Astrocyte (in vitro differentiated cells and primary cell): ENCODE measurements around the gene LYSMD2. TPM values are rescaled to one million over a fixed set of nuclear protein-coding genes. Genes with fewer than 3 reads are reported as not detected.

Experiments
- DNase-seq: peaks from one replicate; pipeline ENCODE4 v3.0.0-alpha.2; 2010; ENCODE audit warnings: low read depth
- FAIRE-seq: peaks from 2 replicates; lab custom pipeline; 2011; peaks lifted over from hg19 to GRCh38; lab: Jason Lieb, UNC
- H2AFZ ChIP-seq: 2 replicates; pipeline ENCODE4 v1.6.0; 2012; ENCODE audit warnings: low read depth, low read length, inconsistent platforms
- H3K27ac ChIP-seq: 2 replicates; pipeline ENCODE4 v1.5.1; 2011; ENCODE audit warnings: low read depth, low read length, inconsistent platforms
- H3K27me3 ChIP-seq: 2 replicates; pipeline ENCODE4 v1.6.0; 2011; ENCODE audit warnings: low read length, inconsistent platforms; ENCODE audit not compliant: insufficient read depth
- H3K36me3 ChIP-seq: 2 replicates; pipeline ENCODE4 v1.5.1; 2011; ENCODE audit warnings: low read length, inconsistent platforms; ENCODE audit not compliant: insufficient read depth
- H3K4me1 ChIP-seq: 2 replicates; pipeline ENCODE4 v1.5.1; 2011; ENCODE audit warnings: low read length, inconsistent platforms; ENCODE audit not compliant: insufficient read depth
- H3K4me2 ChIP-seq: 2 replicates; pipeline ENCODE4 v1.6.0; 2012; ENCODE audit warnings: low read length, inconsistent platforms
- H3K4me3 ChIP-seq: 2 replicates; pipeline ENCODE4 v1.5.1; 2011; ENCODE audit warnings: low read depth, mild to moderate bottlenecking, low read length, inconsistent platforms; ENCODE audit not compliant: insufficient read depth
- H3K79me2 ChIP-seq: 2 replicates; pipeline ENCODE4 v1.6.0; 2012; ENCODE audit warnings: mild to moderate bottlenecking, low read length, inconsistent platforms; ENCODE audit not compliant: insufficient read depth
- H3K9ac ChIP-seq: 2 replicates; pipeline ENCODE4 v1.6.0; 2012; ENCODE audit warnings: mild to moderate bottlenecking, low read length, inconsistent platforms
- H3K9me3 ChIP-seq: 2 replicates; pipeline ENCODE4 v1.5.1; 2012; ENCODE audit warnings: low read depth, mild to moderate bottlenecking, low read length, inconsistent platforms; ENCODE audit not compliant: insufficient read depth
- H4K20me1 ChIP-seq: 2 replicates; pipeline ENCODE4 v1.6.0; 2012; ENCODE audit warnings: low read length, inconsistent platforms; ENCODE audit not compliant: insufficient read depth
- H3K27ac Mint-ChIP-seq: one replicate; pipeline ENCODE4 v1.8.0; 2021; ENCODE audit warnings: mild to moderate bottlenecking, mixed read lengths; ENCODE audit not compliant: unreplicated experiment
- H3K27me3 Mint-ChIP-seq: one replicate; pipeline ENCODE4 v1.8.0; 2021; ENCODE audit warnings: low read depth, mixed read lengths; ENCODE audit not compliant: unreplicated experiment
- H3K36me3 Mint-ChIP-seq: one replicate; pipeline ENCODE4 v1.8.0; 2021; ENCODE audit warnings: low read depth, mixed read lengths; ENCODE audit not compliant: unreplicated experiment
- H3K4me1 Mint-ChIP-seq: one replicate; pipeline ENCODE4 v1.8.0; 2021; ENCODE audit warnings: low read depth, mixed read lengths; ENCODE audit not compliant: unreplicated experiment
- H3K4me3 Mint-ChIP-seq: one replicate; pipeline ENCODE4 v1.8.0; 2021; ENCODE audit warnings: mild to moderate bottlenecking, moderate library complexity, mixed read lengths; ENCODE audit not compliant: unreplicated experiment
- H3K9me3 Mint-ChIP-seq: one replicate; pipeline ENCODE4 v1.8.0; 2021; ENCODE audit warnings: mild to moderate bottlenecking, mixed read lengths; ENCODE audit not compliant: unreplicated experiment
- CTCF ChIP-seq: IDR thresholded peaks from 2 replicates; pipeline ENCODE4 v1.5.1; 2011; ENCODE audit warnings: low read depth, mild to moderate bottlenecking, inconsistent platforms, low read length, moderate library complexity; ENCODE audit not compliant: insufficient read depth
- EZH2 ChIP-seq: IDR thresholded peaks from 2 replicates; pipeline ENCODE4 v1.6.1; 2012; ENCODE audit warnings: mild to moderate bottlenecking, low read length, inconsistent platforms; ENCODE audit not compliant: insufficient read depth
- total RNA-seq: library from RNA; stranded (reverse); gene quantifications from 2 replicates; pipeline ENCODE4 v1.2.1, GENCODE V29; 2021

The LYSMD2 gene
- total RNA-seq, 1 donor from 2014 or later: 3.4 TPM

GRCh38 chr15:51776952-51777569 is 39.6 kb upstream of the LYSMD2 start:
- DNase-seq (peak; percentile 42), FAIRE-seq (peak; percentile 85)
- Histone ChIP-seq H3K4me1 (no peaks in the 10 kb centered on the region), H3K36me3 (no peaks in the 10 kb centered on the region), H3K79me2 (no peaks in the 10 kb centered on the region), H3K4me2 (no peak overlapping the region), H3K4me3 (no peak overlapping the region), H3K9ac (no peak overlapping the region), H2AFZ (no peak overlapping the region), H3K27me3 (no peaks in the 10 kb centered on the region), H3K9me3 (no peaks in the 10 kb centered on the region), H4K20me1 (no peaks in the 10 kb centered on the region), H3K27ac (no peak overlapping the region)
- no peaks in the 10 kb centered on the region for H3K4me1 Mint-ChIP-seq
- TF ChIP-seq CTCF (peak; percentile 95), EZH2 (no peak)
- H3K4me3 Mint-ChIP-seq: no peak overlapping the region
- peaks cover 2% of the 10 kb centered on the region for H3K36me3 Mint-ChIP-seq
- no peak overlapping the region for H3K27ac Mint-ChIP-seq
- no peaks in the 10 kb centered on the region for H3K27me3 Mint-ChIP-seq
- no peaks in the 10 kb centered on the region for H3K9me3 Mint-ChIP-seq

GRCh38 chr15:51775967-51776816 is 38.7 kb upstream of the LYSMD2 start:
- no peaks in the 10 kb centered on the region for H3K4me1 ChIP-seq
- no peak overlapping the region for H3K4me2 ChIP-seq
- no peaks in the 10 kb centered on the region for H3K4me1 Mint-ChIP-seq
- peak; percentile 76 for TF ChIP-seq CTCF
- no peak for TF ChIP-seq EZH2
- H3K9me3 Mint-ChIP-seq: no peaks in the 10 kb centered on the region
- no peak overlapping the region for H2AFZ ChIP-seq
- no peaks in the 10 kb centered on the region for H3K79me2 ChIP-seq
- H3K4me3 ChIP-seq: no peak overlapping the region
- H4K20me1 ChIP-seq: no peaks in the 10 kb centered on the region
- H3K36me3 ChIP-seq: no peaks in the 10 kb centered on the region
- no peaks in the 10 kb centered on the region for H3K27me3 Mint-ChIP-seq
- no peak overlapping the region for H3K27ac ChIP-seq
- DNase-seq (no peak), FAIRE-seq (peak; percentile 74)
- no peak overlapping the region for H3K27ac Mint-ChIP-seq
- H3K36me3 Mint-ChIP-seq: peaks cover 2% of the 10 kb centered on the region
- no peak overlapping the region for H3K9ac ChIP-seq
- no peaks in the 10 kb centered on the region for H3K27me3 ChIP-seq
- no peak overlapping the region for H3K4me3 Mint-ChIP-seq
- H3K9me3 ChIP-seq: no peaks in the 10 kb centered on the region

- Mint-ChIP-seq H3K4me1 (no peaks in the 10 kb centered on the region), H3K27me3 (no peaks in the 10 kb centered on the region), H3K27ac (no peak overlapping the region), H3K36me3 (peaks cover 2% of the 10 kb centered on the region), H3K9me3 (no peaks in the 10 kb centered on the region), H3K4me3 (no peak overlapping the region)
- H3K9me3 ChIP-seq: no peaks in the 10 kb centered on the region
- no peaks in the 10 kb centered on the region for H4K20me1 ChIP-seq
- no peak for TF ChIP-seq EZH2
- no peak for TF ChIP-seq CTCF
- H3K36me3 ChIP-seq: no peaks in the 10 kb centered on the region
- no peak for DNase-seq
- H3K9ac ChIP-seq: no peak overlapping the region
- H3K27me3 ChIP-seq: no peaks in the 10 kb centered on the region
- no peak overlapping the region for H3K27ac ChIP-seq
- no peak overlapping the region for H2AFZ ChIP-seq
- FAIRE-seq: no peak
- no peaks in the 10 kb centered on the region for H3K79me2 ChIP-seq
- no peak overlapping the region for H3K4me2 ChIP-seq
- H3K4me3 ChIP-seq: no peak overlapping the region
- H3K4me1 ChIP-seq: no peaks in the 10 kb centered on the region
Measured at GRCh38 chr15:51774916-51775315, 37.5 kb upstream of the LYSMD2 start.
